Measurements from ENCODE around the gene MIF. TPM values are rescaled to one million over a fixed set of nuclear protein-coding genes. Genes with fewer than 3 reads are reported as not detected.
A peak's percentile ranks its signal among the peaks of the same experiment; 100 is the strongest.
"Not testable (repeated sequence)": the region's sequence is repeated elsewhere in the genome, so short reads cannot be mapped to it uniquely, and the experiment has no call there.

Gene MIF
- total RNA-seq, 1 experiment from 2014 or later: 363 TPM

GRCh38 chr22:23899042-23899745 lies 5.0 kb downstream of the MIF start:
- DNase-seq (ENCODE audit: extremely low read depth, low read depth): no peak

DNA sequence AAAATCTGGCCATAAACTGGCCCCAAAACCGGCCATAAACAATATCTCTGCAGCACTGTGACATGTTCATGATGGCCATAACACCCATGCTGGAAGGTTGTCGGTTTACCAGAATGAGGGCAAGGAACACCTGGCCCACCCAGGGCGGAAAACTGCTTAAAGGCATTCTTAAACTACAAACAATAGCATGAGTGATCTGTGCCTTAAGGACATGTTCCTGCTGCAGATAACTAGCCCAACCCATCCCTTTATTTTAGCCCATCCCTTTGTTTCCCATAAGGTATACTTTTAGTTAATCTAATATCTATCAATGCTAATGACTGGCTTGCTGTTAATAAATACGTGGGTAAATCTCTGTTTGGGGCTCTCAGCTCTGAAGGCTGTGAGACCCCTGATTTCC lies 6.0 kb downstream of the MIF start:
- DNase-seq (ENCODE audit: extremely low read depth, low read depth): not testable (repeated sequence)

DNA sequence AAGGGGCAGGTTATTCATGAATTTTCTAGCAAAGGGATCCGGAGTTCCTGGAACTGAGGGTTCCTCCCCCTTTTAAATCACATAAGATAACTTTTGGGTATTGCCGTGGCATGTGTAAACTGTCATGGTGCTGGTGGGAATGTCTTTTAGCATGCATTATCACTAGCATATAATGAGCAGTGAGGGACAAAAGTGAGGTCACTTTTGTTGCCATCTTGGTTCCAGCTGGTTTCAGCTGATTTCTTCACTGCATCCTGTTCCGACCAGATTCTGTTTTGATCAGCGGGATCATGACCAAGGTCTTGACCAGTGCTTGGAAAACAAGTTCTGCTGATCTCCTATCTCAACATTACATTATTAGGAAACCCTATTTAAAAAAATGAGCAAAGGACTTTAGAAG lies 7.4 kb downstream of the MIF start:
- DNase-seq (ENCODE audit: extremely low read depth, low read depth): no peak

- no peak for DNase-seq (ENCODE audit: extremely low read depth, low read depth)
These were observed 9.3 kb downstream of the MIF start for GRCh38 chr22:23903328-23903971.

DNA sequence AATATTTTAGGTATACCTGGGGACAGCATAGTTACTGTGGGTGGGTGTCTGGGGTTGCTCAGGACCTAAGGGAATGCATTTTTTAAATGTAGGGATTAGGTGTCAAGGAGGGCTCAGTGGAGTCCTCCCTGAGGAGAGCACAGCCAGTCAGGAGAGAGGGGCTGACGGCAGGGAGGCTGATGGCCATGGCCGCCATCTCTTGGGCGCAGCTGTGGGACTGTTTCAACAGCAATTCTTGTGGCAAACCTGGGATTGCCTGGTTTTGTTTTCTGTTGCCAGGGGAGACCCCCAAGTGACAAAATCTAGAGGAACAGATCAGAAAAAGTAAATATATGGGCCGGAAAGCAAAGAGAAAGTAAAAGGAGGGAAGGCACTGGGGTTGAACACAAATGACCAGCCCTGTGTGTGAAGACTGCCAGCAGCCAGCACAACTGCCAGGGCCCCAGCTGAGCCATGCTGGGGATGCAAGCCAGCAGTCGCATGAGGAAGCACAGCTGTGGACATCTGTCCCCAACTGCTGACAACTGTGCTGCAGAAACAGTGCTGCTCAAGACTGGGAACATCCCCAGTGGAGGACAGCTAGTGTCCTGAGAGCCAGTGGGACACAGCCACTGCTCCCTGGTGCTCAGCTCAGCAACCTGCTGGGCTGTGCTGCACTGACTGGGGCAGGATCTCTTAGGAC lies 10.5 kb downstream of the MIF start:
- no peak for DNase-seq (ENCODE audit: extremely low read depth, low read depth)

DNA sequence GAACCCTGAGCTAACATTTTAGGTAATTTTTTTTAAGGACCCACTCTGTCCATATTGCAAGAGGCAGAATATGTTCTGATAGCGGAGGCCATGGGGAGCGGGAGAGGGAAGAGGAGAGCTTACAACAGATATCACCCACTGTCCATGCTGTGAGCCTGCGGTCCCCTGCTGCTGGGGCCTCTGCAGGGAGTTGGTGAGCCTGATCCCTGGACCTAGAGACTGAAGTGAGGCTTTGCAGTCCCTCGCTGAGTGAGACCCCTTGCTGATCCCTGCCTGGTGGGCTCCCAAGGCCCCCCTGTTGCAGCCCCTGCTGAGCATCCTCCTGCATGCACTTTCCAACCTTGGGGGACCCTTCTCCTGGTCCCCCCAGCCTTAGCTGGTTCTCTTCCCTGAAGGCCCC lies 12.5 kb downstream of the MIF start:
- DNase-seq (ENCODE audit: extremely low read depth, low read depth): no peak

- DNase-seq (ENCODE audit: extremely low read depth, low read depth): not testable (repeated sequence)
These were observed 13.2 kb downstream of the MIF start for GRCh38 chr22:23907423-23907822.

- DNase-seq (ENCODE audit: extremely low read depth, low read depth): no peak
These were observed 14.5 kb downstream of the MIF start for GRCh38 chr22:23908587-23909205.

GRCh38 chr22:23909296-23909898 lies 15.2 kb downstream of the MIF start:
- DNase-seq (ENCODE audit: extremely low read depth, low read depth): no peak

- DNase-seq (ENCODE audit: extremely low read depth, low read depth): no peak
These were observed 16.5 kb downstream of the MIF start for GRCh38 chr22:23910496-23911190.

GRCh38 chr22:23911318-23911980 lies 17.3 kb downstream of the MIF start:
- DNase-seq (ENCODE audit: extremely low read depth, low read depth): no peak

DNA sequence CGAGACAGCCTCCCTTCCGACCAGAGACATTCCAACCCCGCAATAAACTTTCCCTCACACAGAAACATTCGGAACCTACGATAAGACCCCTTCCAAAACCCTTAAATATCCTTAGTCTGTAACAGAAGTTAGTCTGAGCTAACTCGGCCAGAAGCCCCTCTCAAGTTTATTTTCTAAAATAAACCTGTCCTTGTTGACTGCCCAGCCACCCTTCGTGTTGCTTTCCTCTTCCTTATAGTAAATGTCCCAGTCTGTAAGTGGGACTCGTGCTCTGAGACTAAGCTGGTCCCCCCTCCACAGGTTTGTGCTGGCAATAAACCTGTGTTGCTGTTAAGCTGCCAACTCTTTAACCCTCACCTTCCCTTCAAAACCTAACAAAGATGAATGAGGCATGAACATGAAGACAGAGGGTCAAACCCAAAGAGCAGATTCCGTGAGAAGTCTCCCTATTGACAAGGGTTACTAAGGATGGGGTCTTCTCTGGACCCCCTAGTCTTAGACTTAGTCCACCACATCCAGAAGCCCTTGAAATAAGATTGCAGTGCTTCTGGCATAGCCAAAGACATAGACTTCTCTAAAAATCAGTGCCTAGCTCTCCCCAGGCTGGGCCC lies 18.2 kb downstream of the MIF start:
- DNase-seq (ENCODE audit: extremely low read depth, low read depth): no peak

- no peak for DNase-seq (ENCODE audit: extremely low read depth, low read depth)
These were observed 19.1 kb downstream of the MIF start for GRCh38 chr22:23913306-23913660.

- DNase-seq (ENCODE audit: extremely low read depth, low read depth): peak; percentile 97
These were observed 19.6 kb downstream of the MIF start for GRCh38 chr22:23913661-23914353.

- no peak for DNase-seq (ENCODE audit: extremely low read depth, low read depth)
These were observed 21.1 kb downstream of the MIF start for GRCh38 chr22:23915290-23915689.

GRCh38 chr22:23920267-23920611 lies 26.1 kb downstream of the MIF start:
- not testable (repeated sequence) for DNase-seq (ENCODE audit: extremely low read depth, low read depth)

GRCh38 chr22:23921586-23922201 lies 27.5 kb downstream of the MIF start:
- DNase-seq (ENCODE audit: extremely low read depth, low read depth): peak; percentile 56

GRCh38 chr22:23922921-23923320 lies 28.7 kb downstream of the MIF start:
- no peak for DNase-seq (ENCODE audit: extremely low read depth, low read depth)

Data from NCI-H460 (cell line).